Neutrophil (primary cell): Measurements from ENCODE around the gene PIWIL4.

Experiments used
- H3K27ac ChIP-seq: fragments of 200-600 bp; sonication (generic); 2 replicates; pipeline ENCODE4 v1.5.1; 2016; ENCODE audit warnings: mild to moderate bottlenecking, moderate library complexity
- H3K27me3 ChIP-seq: fragments of 200-600 bp; sonication (generic); 2 replicates; pipeline ENCODE4 v1.6.0; 2016; ENCODE audit warnings: mild to moderate bottlenecking
- H3K36me3 ChIP-seq: fragments of 200-600 bp; sonication (generic); 2 replicates; pipeline ENCODE4 v1.5.1; 2017
- H3K4me1 ChIP-seq, 2 experiments: fragments of 200-600 bp in 1 of 2; sonication (generic) in 1 of 2; 1 replicate in 1 of 2; 2 replicates in 1 of 2; pipeline versions ENCODE4 v1.5.1 to v1.6.1; 2013 to 2016; ENCODE audit warnings: low read depth in 1 of 2, low read length in 1 of 2, mild to moderate bottlenecking in 1 of 2, moderate library complexity in 1 of 2; ENCODE audit not compliant: control insufficient read depth in 1 of 2, insufficient read depth in 1 of 2
- H3K4me3 ChIP-seq, 2 experiments: fragments of 200-600 bp in 1 of 2; sonication (generic) in 1 of 2; 1 replicate in 1 of 2; 2 replicates in 1 of 2; pipeline ENCODE4 v1.5.1; 2013 to 2016; ENCODE audit warnings: low read depth in 1 of 2, low read length in 1 of 2, mild to moderate bottlenecking in 1 of 2, moderate library complexity in 1 of 2
- H3K9me3 ChIP-seq: fragments of 200-600 bp; sonication (generic); 2 replicates; pipeline ENCODE4 v1.5.1; 2016
- CTCF ChIP-seq: fragments of 200-600 bp; sonication (generic); IDR thresholded peaks from 2 replicates; pipeline ENCODE4 v1.5.1; 2016; ENCODE audit warnings: antibody characterized with exemption

The PIWIL4 gene

GRCh38 chr11:94581926-94582325 lies 14.8 kb downstream of the PIWIL4 start:
- H3K9me3 ChIP-seq = no peaks in the 10 kb centered on the region
- peaks cover 46 to 50% of the 10 kb centered on the region in 2 experiments for H3K4me1 ChIP-seq
- H3K27ac ChIP-seq = peak overlapping the region; percentile 90
- H3K4me3 ChIP-seq = no peak overlapping the region
- no peak for TF ChIP-seq CTCF
- no peaks in the 10 kb centered on the region for H3K27me3 ChIP-seq
- no peaks in the 10 kb centered on the region for H3K36me3 ChIP-seq

GRCh38 chr11:94583213-94583865 lies 16.2 kb downstream of the PIWIL4 start:
- Histone ChIP-seq H3K9me3 (no peaks in the 10 kb centered on the region), H3K4me1 (peaks cover 44 to 45% of the 10 kb centered on the region in 2 experiments), H3K4me3 (peak overlapping the region; percentile 38 to 40), H3K27me3 (no peaks in the 10 kb centered on the region), H3K27ac (peak overlapping the region; percentile 90), H3K36me3 (no peaks in the 10 kb centered on the region)
- TF ChIP-seq CTCF = no peak

- H3K4me3 ChIP-seq = peak overlapping the region; percentile 38 to 40
- no peaks in the 10 kb centered on the region for H3K27me3 ChIP-seq
- H3K4me1 ChIP-seq = peaks cover 44 to 45% of the 10 kb centered on the region in 2 experiments
- no peak for TF ChIP-seq CTCF
- H3K36me3 ChIP-seq = no peaks in the 10 kb centered on the region
- peak overlapping the region; percentile 90 for H3K27ac ChIP-seq
- no peaks in the 10 kb centered on the region for H3K9me3 ChIP-seq
Measured at GRCh38 chr11:94583866-94584500, 16.8 kb downstream of the PIWIL4 start.

- Histone ChIP-seq H3K4me3 (no peak overlapping the region), H3K36me3 (peaks cover 4% of the 10 kb centered on the region), H3K27me3 (no peaks in the 10 kb centered on the region), H3K27ac (peak overlapping the region; percentile 90), H3K4me1 (peaks cover 44 to 45% of the 10 kb centered on the region in 2 experiments), H3K9me3 (no peaks in the 10 kb centered on the region)
- no peak for TF ChIP-seq CTCF
Measured at GRCh38 chr11:94584978-94585377, 17.8 kb downstream of the PIWIL4 start.

GRCh38 chr11:94585399-94585798 lies 18.2 kb downstream of the PIWIL4 start:
- no peak for TF ChIP-seq CTCF
- no peaks in the 10 kb centered on the region for H3K9me3 ChIP-seq
- peaks cover 5% of the 10 kb centered on the region for H3K36me3 ChIP-seq
- H3K4me3 ChIP-seq = no peak overlapping the region
- peaks cover 44 to 45% of the 10 kb centered on the region in 2 experiments for H3K4me1 ChIP-seq
- peak overlapping the region; percentile 90 for H3K27ac ChIP-seq
- H3K27me3 ChIP-seq = no peaks in the 10 kb centered on the region
